OCI-LY1 (cell line): ENCODE measurements around the gene TACO1.

Source experiments
- EZH2 ChIP-seq: fragments of 200-600 bp; sonication (generic), shearing (Covaris generic); IDR thresholded peaks from 2 replicates; pipeline ENCODE4 v1.8.0; 2017; ENCODE audit warnings: borderline replicate concordance, mixed run types, mild to moderate bottlenecking, antibody characterized with exemption, low read length, moderate library complexity, mixed read lengths
- TF ChIP-seq, protein P1 (sequence below): fragments of 200-600 bp; sonication (generic), shearing (Covaris generic); IDR thresholded peaks from 2 replicates; pipeline ENCODE4 v1.5.1; 2017; ENCODE audit warnings: mild to moderate bottlenecking, antibody characterized with exemption, low read length, moderate library complexity, mixed read lengths

DNA sequence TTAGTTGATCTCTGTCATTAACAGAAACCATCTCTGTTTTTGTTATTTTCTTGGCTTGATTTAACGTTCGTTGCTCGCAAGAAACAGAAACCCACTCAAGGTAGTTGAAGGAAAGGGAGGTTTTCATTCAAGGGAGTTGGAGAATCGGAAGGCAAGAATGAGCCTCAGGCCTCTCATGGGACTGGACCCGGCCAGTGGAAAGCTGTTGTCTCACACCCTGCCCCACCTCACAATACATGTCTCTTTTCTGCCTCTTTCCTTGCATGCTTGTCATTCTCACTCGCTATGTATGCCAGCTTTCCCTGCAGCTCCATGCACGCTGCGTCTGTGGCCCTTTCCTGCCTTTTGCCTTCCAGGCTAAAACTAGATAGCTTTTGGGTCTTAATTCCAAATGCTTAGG is 32.1 kb upstream of the TACO1 start:
- TF ChIP-seq EZH2, result no peak
- TF ChIP-seq, protein P1, sequence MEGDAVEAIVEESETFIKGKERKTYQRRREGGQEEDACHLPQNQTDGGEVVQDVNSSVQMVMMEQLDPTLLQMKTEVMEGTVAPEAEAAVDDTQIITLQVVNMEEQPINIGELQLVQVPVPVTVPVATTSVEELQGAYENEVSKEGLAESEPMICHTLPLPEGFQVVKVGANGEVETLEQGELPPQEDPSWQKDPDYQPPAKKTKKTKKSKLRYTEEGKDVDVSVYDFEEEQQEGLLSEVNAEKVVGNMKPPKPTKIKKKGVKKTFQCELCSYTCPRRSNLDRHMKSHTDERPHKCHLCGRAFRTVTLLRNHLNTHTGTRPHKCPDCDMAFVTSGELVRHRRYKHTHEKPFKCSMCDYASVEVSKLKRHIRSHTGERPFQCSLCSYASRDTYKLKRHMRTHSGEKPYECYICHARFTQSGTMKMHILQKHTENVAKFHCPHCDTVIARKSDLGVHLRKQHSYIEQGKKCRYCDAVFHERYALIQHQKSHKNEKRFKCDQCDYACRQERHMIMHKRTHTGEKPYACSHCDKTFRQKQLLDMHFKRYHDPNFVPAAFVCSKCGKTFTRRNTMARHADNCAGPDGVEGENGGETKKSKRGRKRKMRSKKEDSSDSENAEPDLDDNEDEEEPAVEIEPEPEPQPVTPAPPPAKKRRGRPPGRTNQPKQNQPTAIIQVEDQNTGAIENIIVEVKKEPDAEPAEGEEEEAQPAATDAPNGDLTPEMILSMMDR, result no peak
